ENCODE measurements around the gene LDB2.

LDB2 gene

GRCh38 chr4:16818005-16818404, 80.4 kb downstream of the LDB2 start:
- Mint-ChIP-seq H3K27me3 (no peaks in the 10 kb centered on the region), H3K4me1 (no peaks in the 10 kb centered on the region), H3K36me3 (no peaks in the 10 kb centered on the region), H3K27ac (no peak overlapping the region), H3K4me3 (no peak overlapping the region), H3K9me3 (no peaks in the 10 kb centered on the region)
- CTCF ChIA-PET: no interaction called here
- no peak for DNase-seq

DNA sequence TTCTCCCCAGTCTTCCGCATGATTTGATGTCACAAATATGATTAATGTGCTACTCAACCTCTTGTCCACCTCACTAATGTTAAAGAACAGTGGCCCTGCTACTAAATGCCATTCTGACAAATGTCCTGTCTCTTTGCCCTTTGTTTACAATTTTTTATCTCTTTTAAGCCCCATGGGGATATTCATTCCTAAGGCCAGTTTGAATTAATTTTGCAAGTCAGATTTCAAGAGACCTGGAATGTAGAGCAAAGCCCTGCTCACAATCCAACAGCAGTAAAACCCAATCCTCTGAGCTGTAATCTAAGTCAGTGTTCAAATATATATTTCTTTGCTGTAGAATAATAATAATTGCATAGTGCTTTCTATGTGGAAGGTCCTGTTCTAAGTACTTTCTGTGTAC, 81.2 kb downstream of the LDB2 start:
- no peaks in the 10 kb centered on the region for H3K27me3 Mint-ChIP-seq
- CTCF ChIA-PET: no interaction called here

DNA sequence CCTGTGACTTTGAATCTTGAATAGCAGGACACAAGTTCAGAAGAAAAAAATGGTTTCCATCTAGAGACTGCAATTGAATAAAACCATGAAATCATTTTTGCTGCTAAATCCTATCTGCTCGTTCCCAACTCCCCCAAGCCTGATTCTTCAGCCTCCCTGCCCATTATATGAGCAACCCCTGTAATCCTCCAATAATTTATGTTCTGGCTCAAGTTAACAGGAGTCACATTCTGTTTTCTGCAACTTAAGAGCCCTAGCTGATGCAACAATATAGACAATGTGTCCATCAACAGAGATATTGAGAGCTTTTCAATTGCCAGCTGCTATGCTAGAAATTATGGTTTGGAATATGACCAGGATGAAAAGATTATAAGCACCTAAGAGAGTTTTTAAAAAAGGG, 84.1 kb downstream of the LDB2 start:
- CTCF ChIA-PET: no interaction called here
- Mint-ChIP-seq H3K4me3 (no peak overlapping the region), H3K36me3 (no peaks in the 10 kb centered on the region)

More for the DNA sequence above, 81.2 kb downstream of the LDB2 start:
- H3K4me1 Mint-ChIP-seq: no peaks in the 10 kb centered on the region
- no peaks in the 10 kb centered on the region for H3K9me3 Mint-ChIP-seq
- no peak overlapping the region for H3K27ac Mint-ChIP-seq
- no peak for DNase-seq
- H3K4me3 Mint-ChIP-seq: no peak overlapping the region
- no peaks in the 10 kb centered on the region for H3K36me3 Mint-ChIP-seq

GRCh38 chr4:16812041-16812440, 86.4 kb downstream of the LDB2 start:
- H3K27me3 Mint-ChIP-seq: no peaks in the 10 kb centered on the region
- no peaks in the 10 kb centered on the region for H3K4me1 Mint-ChIP-seq
- no peaks in the 10 kb centered on the region for H3K9me3 Mint-ChIP-seq
- DNase-seq: no peak
- H3K36me3 Mint-ChIP-seq: no peaks in the 10 kb centered on the region
- H3K27ac Mint-ChIP-seq: no peak overlapping the region
- CTCF ChIA-PET: interaction anchor here (0.7 to 1.2 kb wide), 2 partner anchors 18 to 105 kb away, joined by 3 read pairs; no protein-coding TSS in a partner anchor
- no peak overlapping the region for H3K4me3 Mint-ChIP-seq

More for the DNA sequence above, 84.1 kb downstream of the LDB2 start:
- no peaks in the 10 kb centered on the region for H3K9me3 Mint-ChIP-seq
- no peak for DNase-seq
- no peaks in the 10 kb centered on the region for H3K27me3 Mint-ChIP-seq
- no peaks in the 10 kb centered on the region for H3K4me1 Mint-ChIP-seq
- H3K27ac Mint-ChIP-seq: no peak overlapping the region

DNA sequence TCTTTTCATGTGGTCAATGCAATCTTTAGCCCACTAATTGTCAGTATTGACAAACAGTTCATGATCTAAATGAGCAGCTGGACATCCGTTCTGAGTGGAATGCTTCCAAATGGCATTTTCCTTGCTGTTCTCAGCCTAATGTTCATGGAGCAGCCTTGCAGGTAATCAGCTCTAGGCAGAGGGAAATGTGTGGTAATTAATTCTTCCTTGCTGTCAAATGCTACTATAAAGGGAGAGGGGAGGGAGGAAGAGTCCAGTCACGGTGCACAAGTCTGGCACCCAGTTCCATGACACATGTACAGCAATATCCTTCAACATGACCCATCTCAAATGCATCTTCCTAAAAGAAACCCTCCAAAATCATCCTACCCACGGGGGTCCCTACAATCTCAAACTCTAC, 88.5 kb downstream of the LDB2 start:
- Mint-ChIP-seq H3K27ac (no peak overlapping the region), H3K4me3 (no peak overlapping the region), H3K4me1 (no peaks in the 10 kb centered on the region), H3K9me3 (no peaks in the 10 kb centered on the region), H3K27me3 (no peaks in the 10 kb centered on the region), H3K36me3 (no peaks in the 10 kb centered on the region)
- no peak for DNase-seq
- CTCF ChIA-PET: no interaction called here

DNA sequence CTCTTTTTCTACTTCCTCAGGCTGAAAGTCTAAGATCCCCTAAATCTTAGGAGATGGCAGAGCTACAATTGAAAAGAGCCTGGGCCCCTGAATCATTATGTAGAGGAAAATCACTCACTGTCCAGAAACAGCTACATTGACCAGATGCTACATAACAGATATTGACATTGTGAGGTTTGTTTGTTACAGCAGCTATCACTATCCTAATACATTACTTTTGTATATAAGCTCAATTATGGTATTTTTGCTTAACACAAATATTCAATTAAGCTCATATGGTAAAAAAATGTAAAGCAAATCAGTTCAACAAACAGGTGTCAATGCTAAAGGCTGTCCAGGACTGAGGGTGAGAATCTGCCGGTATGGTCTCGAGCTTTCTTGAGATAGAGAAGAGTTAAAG, 89.4 kb downstream of the LDB2 start:
- no peaks in the 10 kb centered on the region for H3K36me3 Mint-ChIP-seq
- CTCF ChIA-PET: interaction anchor here (3.0 kb wide), 1 partner anchor 108 kb away, joined by 7 read pairs; no protein-coding TSS in a partner anchor
- no peak overlapping the region for H3K27ac Mint-ChIP-seq
- no peak for DNase-seq
- no peaks in the 10 kb centered on the region for H3K9me3 Mint-ChIP-seq
- no peaks in the 10 kb centered on the region for H3K4me1 Mint-ChIP-seq
- H3K27me3 Mint-ChIP-seq: no peaks in the 10 kb centered on the region
- no peak overlapping the region for H3K4me3 Mint-ChIP-seq

GRCh38 chr4:16807355-16807754, 91.1 kb downstream of the LDB2 start:
- no peaks in the 10 kb centered on the region for H3K27me3 Mint-ChIP-seq
- no peak for DNase-seq
- H3K4me1 Mint-ChIP-seq: no peaks in the 10 kb centered on the region
- H3K4me3 Mint-ChIP-seq: no peak overlapping the region
- H3K9me3 Mint-ChIP-seq: no peaks in the 10 kb centered on the region
- no peaks in the 10 kb centered on the region for H3K36me3 Mint-ChIP-seq
- CTCF ChIA-PET: interaction anchor here (3.0 kb wide), 1 partner anchor 109 kb away, joined by 7 read pairs; no protein-coding TSS in a partner anchor
- no peak overlapping the region for H3K27ac Mint-ChIP-seq

GRCh38 chr4:16804581-16804980, 93.9 kb downstream of the LDB2 start:
- Mint-ChIP-seq H3K4me3 (no peak overlapping the region), H3K36me3 (no peaks in the 10 kb centered on the region), H3K27me3 (no peaks in the 10 kb centered on the region), H3K27ac (no peak overlapping the region), H3K9me3 (no peaks in the 10 kb centered on the region), H3K4me1 (no peaks in the 10 kb centered on the region)
- CTCF ChIA-PET: interaction anchor here (1.1 to 1.2 kb wide), 2 partner anchors 9 to 11 kb away, joined by 3 to 7 read pairs; no protein-coding TSS in a partner anchor
- DNase-seq: no peak

GRCh38 chr4:16802044-16802443, 96.4 kb downstream of the LDB2 start:
- Mint-ChIP-seq H3K27ac (no peak overlapping the region), H3K4me3 (no peak overlapping the region), H3K36me3 (no peaks in the 10 kb centered on the region), H3K4me1 (no peaks in the 10 kb centered on the region), H3K27me3 (no peaks in the 10 kb centered on the region), H3K9me3 (no peaks in the 10 kb centered on the region)
- DNase-seq: no peak
- CTCF ChIA-PET: interaction anchor here (0.9 kb wide), 1 partner anchor 115 kb away, joined by 3 read pairs; no protein-coding TSS in a partner anchor

DNA sequence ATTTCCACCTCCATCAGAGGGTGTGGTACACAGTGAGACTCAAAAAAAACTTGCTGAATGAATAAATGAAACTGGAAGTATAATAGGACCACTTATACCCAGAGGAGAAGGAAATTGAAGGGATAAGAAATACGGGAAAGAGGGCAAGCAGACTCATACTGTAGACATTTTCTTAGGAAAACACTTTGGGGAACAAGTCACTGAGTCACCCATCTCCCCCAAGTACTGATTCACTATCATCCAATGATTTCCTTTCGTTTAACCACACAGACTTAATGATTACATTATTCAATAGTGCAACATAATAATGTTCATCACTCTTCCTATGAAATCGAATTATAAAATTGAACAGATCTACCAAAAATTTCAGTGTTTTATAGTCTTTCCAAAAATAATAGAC, 97.1 kb downstream of the LDB2 start:
- Mint-ChIP-seq H3K9me3 (no peaks in the 10 kb centered on the region), H3K27me3 (no peaks in the 10 kb centered on the region), H3K36me3 (no peaks in the 10 kb centered on the region), H3K27ac (no peak overlapping the region), H3K4me3 (no peak overlapping the region), H3K4me1 (no peaks in the 10 kb centered on the region)
- no peak for DNase-seq
- CTCF ChIA-PET: no interaction called here

DNA sequence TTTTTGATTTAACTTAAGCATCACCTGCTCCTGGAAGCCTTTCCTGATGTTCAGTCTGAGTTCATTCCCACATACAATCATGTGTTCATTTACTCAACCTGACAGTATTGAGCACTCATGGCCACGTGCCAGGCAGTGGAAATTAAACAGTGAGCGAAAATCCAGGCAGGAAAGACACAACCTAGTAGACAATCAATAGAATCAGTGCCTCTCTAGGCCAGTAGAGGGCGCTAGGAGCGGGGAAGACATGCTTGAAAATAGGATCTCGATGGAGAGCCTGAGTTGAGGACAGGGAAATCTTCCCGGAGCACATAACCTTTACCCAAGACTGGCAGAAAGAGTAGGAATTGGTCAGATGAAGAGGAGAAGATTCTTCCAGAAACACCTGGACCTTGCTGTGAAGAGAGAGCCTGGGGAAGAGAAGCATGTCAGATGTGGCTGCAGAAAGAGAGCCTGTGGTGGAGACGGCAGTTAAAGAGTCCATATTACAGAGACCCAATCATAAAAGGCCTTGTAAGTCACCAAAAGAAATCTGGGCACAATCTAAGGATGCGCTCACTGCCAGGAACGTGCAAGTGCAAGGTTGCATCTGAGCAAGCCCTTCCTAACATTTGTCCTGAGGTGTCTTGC, 103.5 kb downstream of the LDB2 start:
- no peaks in the 10 kb centered on the region for H3K4me1 Mint-ChIP-seq
- peak; percentile 61 for DNase-seq
- H3K9me3 Mint-ChIP-seq: no peaks in the 10 kb centered on the region
- no peaks in the 10 kb centered on the region for H3K36me3 Mint-ChIP-seq
- no peak overlapping the region for H3K4me3 Mint-ChIP-seq
- peaks cover 4% of the 10 kb centered on the region for H3K27me3 Mint-ChIP-seq
- CTCF ChIA-PET: interaction anchor here (0.8 to 3.2 kb wide), 12 partner anchors 9 to 676 kb away, joined by 3 to 18 read pairs (median 3); no protein-coding TSS in a partner anchor
- H3K27ac Mint-ChIP-seq: no peak overlapping the region

DNA sequence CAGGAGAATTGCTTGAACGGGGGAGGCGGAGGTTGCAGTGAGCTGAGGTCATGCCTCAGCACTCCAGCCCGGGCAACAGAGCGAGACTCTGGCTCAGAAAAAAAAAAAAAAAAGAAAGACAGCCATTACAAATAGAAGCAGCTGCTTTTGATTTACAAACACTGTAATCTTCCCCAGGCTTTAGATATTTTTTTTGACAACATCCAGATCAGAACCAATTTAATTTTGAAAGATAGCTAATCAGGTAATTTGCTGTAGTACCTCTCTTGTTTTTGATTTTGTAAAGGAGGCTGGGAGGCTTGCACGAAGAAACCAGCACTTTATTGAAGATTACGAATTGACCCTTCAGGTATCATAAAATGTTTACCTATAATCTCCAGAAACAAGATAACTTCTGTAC, 107.0 kb downstream of the LDB2 start:
- Mint-ChIP-seq H3K27ac (no peak overlapping the region), H3K27me3 (peaks cover 4% of the 10 kb centered on the region), H3K4me1 (no peaks in the 10 kb centered on the region), H3K36me3 (no peaks in the 10 kb centered on the region), H3K4me3 (no peak overlapping the region), H3K9me3 (no peaks in the 10 kb centered on the region)
- CTCF ChIA-PET: no interaction called here
- DNase-seq: no peak

- Mint-ChIP-seq H3K9me3 (no peaks in the 10 kb centered on the region), H3K27me3 (peaks cover 4% of the 10 kb centered on the region), H3K36me3 (no peaks in the 10 kb centered on the region), H3K4me3 (no peak overlapping the region), H3K4me1 (no peaks in the 10 kb centered on the region), H3K27ac (no peak overlapping the region)
- DNase-seq: no peak
- CTCF ChIA-PET: no interaction called here
These were observed 107.9 kb downstream of the LDB2 start for GRCh38 chr4:16790508-16790907.

GRCh38 chr4:16788868-16789267, 109.6 kb downstream of the LDB2 start:
- no peak for DNase-seq
- no peaks in the 10 kb centered on the region for H3K36me3 Mint-ChIP-seq
- no peaks in the 10 kb centered on the region for H3K9me3 Mint-ChIP-seq
- CTCF ChIA-PET: no interaction called here
- no peaks in the 10 kb centered on the region for H3K4me1 Mint-ChIP-seq
- no peak overlapping the region for H3K27ac Mint-ChIP-seq
- H3K27me3 Mint-ChIP-seq: no peaks in the 10 kb centered on the region
- no peak overlapping the region for H3K4me3 Mint-ChIP-seq

DNA sequence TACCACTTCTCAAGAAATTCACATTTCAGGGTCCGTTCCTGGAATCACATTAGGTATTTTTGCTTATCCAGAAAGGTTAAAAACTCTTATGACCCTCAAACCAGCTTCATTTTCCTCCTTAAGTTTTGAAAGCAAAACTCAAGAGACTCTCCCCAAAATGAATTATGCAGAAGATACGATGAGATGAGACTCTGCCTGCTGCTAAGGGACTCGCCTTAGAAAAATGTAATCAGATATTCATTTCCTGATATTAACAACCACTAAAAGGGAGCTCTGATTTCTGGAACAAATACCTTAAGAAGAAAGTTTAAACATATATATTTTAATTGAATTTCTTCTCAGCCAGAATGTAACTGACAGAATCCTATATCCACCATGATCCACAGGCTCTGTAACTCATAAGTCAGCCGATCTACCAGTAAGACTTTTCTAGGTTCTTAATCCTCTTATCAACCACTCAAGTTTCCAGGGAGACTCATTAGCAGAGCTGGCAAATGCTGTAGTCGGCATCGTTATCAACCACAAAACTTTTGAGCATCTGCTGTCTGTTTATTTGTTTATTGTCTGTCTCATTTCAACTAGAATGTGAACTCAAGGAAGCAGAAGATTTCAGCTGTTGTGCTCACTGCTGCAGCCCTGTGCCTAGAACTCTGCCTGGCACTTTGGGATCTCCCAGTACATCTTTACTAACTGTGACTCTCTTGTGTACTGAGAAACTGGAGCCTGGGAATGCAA, 112.5 kb downstream of the LDB2 start:
- no peaks in the 10 kb centered on the region for H3K36me3 Mint-ChIP-seq
- H3K4me3 Mint-ChIP-seq: no peak overlapping the region
- no peaks in the 10 kb centered on the region for H3K27me3 Mint-ChIP-seq
- H3K4me1 Mint-ChIP-seq: no peaks in the 10 kb centered on the region
- CTCF ChIA-PET: interaction anchor here (1.0 kb wide), 1 partner anchor 8 kb away, joined by 3 read pairs; no protein-coding TSS in a partner anchor
- no peak for DNase-seq
- no peak overlapping the region for H3K27ac Mint-ChIP-seq
- no peaks in the 10 kb centered on the region for H3K9me3 Mint-ChIP-seq
